Right kidney (tissue), 1 donor: ENCODE data around the gene MAN1C1.

Experiments used
- DNase-seq: peaks from one replicate; pipeline ENCODE4 v3.0.0-alpha.2; 2016

MAN1C1 gene

GRCh38 chr1:25612421-25612820 is 4.2 kb upstream of the MAN1C1 start:
- no peak for DNase-seq

- no peak for DNase-seq
Measured at GRCh38 chr1:25613091-25613490, 3.5 kb upstream of the MAN1C1 start.

- no peak for DNase-seq
Measured at GRCh38 chr1:25614501-25615171, 2.0 kb upstream of the MAN1C1 start.

DNA sequence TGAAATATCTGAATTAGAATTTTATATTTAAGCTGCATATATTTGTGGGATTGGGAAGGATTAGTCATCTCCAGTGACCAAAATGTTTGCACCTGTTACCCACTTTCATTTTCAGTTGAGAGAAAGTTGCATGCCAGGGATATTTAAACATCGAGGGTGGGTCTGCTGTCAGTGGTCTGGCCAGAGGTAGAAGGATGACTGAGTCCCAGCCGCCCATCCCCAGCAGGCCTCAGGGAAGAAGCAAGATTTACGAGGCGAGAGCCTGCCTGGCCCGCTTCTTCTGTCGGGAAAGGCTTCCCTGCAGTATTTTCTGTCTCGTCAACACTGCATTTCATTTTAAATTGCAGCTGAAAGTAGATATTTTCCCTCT is 1.4 kb upstream of the MAN1C1 start:
- no peak for DNase-seq

DNA sequence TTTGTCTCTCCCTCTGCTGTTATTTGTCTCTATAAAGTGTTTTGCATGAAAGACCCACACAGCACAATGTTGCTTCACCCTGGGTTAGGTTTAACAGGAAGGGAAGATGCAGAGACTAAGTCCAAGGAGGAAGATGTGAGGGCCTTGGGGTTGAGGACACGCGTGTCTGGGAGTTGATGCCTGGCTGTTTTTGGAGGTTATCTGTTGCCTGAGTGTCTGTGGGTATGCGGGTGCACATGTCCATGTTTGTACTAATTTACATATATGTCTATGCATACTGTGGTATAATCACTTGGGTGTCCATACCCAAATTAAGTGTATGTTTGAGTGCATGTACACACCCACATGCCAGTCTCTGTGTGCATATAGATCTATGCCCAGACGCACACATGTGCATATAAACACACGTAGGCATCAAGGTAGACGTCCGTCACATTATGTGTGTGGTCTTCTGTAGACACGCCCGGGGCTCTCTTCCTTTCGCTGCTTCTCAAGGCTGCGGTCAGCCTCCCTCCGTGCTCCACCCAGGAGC is 962 bp upstream of the MAN1C1 start:
- peak; percentile 25 for DNase-seq

DNA sequence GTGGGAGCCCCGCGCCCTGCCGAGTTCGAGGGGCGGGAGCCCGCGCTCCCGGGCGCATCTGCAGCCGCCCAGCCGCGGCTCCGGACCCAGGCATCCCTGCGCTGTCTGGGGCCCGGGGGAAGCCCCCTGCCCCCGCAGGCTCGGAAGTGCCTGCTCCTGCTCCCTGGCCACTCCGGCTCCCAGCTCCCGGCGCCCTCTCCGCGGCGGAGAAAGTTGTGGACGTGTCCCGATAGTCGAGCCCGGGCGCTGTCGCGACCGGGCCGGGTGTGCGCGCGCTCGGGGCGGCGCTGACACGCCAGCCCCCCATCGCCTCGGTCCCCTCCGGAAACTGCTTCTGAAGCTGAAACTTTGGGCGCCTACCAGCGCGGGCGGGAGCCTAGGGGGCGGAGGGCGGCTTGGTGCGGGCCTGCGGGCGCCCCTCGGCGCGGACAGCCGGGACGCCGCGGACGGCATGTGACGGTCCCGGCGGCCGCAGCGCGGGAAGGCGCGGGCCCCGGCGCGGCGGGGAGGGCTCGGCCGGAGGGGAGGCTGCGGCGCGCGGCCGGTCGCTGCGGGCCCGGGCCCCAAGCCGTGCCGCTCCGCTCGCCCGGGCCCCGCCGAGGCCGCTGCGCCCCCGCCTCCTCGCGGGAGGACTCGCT is 515 bp downstream of the MAN1C1 start:
- DNase-seq: peak; percentile 68

DNA sequence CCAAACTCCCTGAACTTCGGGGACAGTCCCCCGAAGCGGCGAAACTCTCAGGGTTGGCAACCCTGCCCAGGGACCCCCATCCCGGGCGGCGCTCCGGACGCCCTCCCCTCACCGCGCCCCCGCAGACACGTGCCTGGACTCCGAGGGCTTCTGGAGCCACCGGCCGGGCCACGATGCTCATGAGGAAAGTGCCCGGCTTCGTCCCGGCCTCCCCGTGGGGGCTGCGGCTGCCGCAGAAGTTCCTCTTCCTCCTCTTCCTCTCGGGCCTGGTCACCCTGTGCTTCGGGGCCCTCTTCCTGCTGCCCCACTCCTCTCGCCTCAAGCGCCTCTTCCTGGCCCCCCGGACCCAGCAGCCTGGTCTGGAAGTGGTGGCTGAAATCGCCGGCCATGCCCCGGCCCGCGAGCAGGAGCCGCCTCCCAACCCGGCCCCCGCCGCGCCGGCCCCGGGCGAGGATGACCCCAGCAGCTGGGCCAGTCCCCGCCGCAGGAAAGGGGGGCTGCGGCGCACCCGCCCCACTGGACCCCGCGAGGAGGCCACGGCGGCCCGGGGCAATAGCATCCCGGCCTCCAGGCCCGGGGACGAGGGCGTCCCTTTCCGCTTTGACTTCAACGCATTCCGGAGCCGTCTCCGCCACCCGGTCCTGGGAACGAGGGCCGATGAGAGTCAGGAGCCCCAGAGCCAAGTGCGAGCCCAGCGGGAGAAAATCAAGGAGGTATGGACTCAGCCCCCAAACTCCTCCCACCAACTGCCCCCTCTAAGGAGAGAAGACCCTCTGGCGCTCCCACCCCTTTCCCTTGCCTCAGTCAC is 1.2 kb downstream of the MAN1C1 start:
- DNase-seq: peak; percentile 58

- DNase-seq: peak; percentile 44
Measured at GRCh38 chr1:25618433-25618808, 1.8 kb downstream of the MAN1C1 start.

GRCh38 chr1:25619101-25619890 is 2.7 kb downstream of the MAN1C1 start:
- DNase-seq: peak; percentile 70

DNA sequence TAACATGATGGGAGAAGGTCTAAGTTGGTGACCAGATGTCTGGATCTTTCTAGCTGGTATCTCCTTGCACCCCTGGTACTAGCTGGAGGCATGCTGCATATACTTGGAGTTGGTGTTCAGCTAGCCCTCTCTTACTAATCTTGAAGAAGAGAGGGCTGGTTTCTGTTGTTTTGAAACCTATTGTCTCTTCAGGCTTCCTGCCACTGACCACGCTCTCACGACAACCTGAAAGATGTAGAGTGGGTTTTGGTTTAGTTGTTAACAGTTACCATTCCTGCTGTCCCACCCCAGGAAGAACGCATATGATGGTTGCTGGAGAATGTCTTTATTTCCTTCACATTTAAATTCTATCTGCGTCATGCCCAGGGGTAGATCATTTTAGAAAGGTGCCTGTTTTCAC is 3.6 kb downstream of the MAN1C1 start:
- no peak for DNase-seq

- no peak for DNase-seq
Measured at GRCh38 chr1:25620701-25621350, 4.2 kb downstream of the MAN1C1 start.

GRCh38 chr1:25621876-25622275 is 5.3 kb downstream of the MAN1C1 start:
- no peak for DNase-seq

- DNase-seq: no peak
Measured at GRCh38 chr1:25622531-25622930, 5.9 kb downstream of the MAN1C1 start.

GRCh38 chr1:25623007-25623406 is 6.4 kb downstream of the MAN1C1 start:
- no peak for DNase-seq

- DNase-seq: no peak
Measured at GRCh38 chr1:25623731-25624130, 7.1 kb downstream of the MAN1C1 start.

GRCh38 chr1:25624156-25624555 is 7.6 kb downstream of the MAN1C1 start:
- DNase-seq: no peak

DNA sequence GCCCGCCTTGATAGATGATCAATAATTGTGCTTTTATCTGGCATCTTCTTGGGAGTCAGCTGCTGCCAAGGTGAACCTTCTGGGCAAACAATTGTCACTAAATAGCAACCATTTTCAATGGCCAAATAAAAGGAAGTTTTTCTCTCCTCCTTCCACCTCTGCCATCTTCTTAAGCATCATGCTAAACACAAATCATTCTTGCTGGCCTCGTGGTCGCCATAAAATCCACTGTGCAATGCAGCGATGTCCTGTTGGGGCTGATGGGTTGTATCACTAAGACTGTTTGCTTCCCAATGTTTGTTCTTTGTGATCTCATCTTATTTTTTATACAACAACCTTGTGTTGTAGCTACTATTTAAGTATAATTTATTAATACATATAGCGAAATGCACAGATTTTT is 8.0 kb downstream of the MAN1C1 start:
- DNase-seq: no peak

DNA sequence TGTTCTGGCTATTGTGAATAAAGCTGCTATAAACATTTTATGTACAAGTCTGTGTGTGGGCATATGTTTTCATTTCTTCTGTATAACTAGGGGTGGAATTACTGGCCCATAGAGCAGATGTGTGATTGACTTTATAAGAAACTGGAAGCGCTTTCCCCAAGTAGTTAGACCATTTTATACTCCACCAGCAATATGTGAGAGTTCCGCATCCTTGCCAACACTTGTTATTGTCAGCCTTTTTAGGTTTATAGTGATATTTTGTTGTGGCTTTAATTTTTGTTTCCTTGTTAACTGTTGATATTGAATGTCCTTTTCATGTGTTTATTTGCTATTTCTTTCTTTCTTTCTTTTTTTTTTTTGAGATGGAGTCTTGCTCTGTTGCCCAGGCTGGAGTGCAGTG is 9.4 kb downstream of the MAN1C1 start:
- no peak for DNase-seq

- DNase-seq: no peak
Measured at GRCh38 chr1:25628741-25629421, 12.3 kb downstream of the MAN1C1 start.

DNA sequence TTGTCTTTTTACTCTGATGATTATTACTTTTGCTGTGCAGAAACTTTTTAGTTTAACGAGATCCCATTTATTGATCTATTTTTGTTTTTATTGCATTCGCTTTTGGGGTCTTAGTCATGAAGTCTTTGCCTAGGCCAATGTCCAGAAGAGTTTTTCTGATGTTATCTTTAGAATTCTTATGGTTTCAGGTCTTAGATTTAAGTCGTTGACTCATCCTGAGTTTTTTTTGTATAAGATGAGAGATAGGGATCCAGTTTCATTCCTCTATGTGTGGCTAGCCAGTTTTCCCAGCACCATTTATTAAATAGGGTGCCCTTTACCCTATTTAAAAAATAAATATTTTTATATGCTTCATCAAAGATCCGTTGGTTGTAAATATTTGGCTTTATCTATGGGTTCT is 13.2 kb downstream of the MAN1C1 start:
- no peak for DNase-seq

DNA sequence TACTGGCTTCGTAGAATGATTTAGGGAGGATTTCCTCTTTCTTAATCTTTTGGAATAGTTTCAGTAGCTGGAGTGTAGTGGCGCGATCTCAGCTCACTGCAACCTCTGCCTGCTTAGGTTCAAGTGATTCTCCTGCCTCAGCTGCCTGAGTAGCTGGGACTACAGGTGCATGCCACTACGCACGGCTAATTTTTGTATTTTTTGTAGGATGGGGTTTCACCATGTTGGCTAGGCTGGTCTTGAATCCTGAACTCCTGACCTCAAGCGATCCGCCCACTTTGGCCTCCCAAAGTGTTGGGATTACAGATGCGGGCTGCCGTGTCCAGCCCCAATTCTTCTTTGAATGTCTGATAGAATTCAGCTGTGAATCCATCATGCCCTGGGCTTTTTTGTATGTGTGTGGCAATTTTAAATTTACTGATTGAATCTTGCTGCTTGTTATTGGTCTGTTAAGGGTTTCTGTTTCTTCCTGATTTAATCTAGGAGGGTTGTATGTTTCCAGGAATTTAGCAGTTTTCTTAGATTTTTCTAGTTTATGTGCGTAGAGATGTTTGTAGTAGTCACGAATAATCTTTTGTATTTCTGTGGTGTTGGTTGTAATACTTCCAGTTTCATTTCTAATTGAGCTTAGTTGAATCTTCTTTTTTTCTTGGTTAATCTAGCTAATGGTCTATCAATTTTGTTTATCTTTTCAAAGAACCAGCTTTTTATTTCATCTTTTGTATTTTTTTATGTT is 15.3 kb downstream of the MAN1C1 start:
- DNase-seq: no peak
